GM18909 (cell line): ENCODE results near the gene SLF2.

Experiments used
- ATAC-seq: cut with Tn5 transposase; IDR thresholded peaks from one replicate; pipeline ENCODE4 v1.9.1; 2021; ENCODE audit warnings: mild to moderate bottlenecking; ENCODE audit not compliant: unreplicated experiment, poor library complexity

Gene SLF2, protein sequence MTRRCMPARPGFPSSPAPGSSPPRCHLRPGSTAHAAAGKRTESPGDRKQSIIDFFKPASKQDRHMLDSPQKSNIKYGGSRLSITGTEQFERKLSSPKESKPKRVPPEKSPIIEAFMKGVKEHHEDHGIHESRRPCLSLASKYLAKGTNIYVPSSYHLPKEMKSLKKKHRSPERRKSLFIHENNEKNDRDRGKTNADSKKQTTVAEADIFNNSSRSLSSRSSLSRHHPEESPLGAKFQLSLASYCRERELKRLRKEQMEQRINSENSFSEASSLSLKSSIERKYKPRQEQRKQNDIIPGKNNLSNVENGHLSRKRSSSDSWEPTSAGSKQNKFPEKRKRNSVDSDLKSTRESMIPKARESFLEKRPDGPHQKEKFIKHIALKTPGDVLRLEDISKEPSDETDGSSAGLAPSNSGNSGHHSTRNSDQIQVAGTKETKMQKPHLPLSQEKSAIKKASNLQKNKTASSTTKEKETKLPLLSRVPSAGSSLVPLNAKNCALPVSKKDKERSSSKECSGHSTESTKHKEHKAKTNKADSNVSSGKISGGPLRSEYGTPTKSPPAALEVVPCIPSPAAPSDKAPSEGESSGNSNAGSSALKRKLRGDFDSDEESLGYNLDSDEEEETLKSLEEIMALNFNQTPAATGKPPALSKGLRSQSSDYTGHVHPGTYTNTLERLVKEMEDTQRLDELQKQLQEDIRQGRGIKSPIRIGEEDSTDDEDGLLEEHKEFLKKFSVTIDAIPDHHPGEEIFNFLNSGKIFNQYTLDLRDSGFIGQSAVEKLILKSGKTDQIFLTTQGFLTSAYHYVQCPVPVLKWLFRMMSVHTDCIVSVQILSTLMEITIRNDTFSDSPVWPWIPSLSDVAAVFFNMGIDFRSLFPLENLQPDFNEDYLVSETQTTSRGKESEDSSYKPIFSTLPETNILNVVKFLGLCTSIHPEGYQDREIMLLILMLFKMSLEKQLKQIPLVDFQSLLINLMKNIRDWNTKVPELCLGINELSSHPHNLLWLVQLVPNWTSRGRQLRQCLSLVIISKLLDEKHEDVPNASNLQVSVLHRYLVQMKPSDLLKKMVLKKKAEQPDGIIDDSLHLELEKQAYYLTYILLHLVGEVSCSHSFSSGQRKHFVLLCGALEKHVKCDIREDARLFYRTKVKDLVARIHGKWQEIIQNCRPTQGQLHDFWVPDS

DNA sequence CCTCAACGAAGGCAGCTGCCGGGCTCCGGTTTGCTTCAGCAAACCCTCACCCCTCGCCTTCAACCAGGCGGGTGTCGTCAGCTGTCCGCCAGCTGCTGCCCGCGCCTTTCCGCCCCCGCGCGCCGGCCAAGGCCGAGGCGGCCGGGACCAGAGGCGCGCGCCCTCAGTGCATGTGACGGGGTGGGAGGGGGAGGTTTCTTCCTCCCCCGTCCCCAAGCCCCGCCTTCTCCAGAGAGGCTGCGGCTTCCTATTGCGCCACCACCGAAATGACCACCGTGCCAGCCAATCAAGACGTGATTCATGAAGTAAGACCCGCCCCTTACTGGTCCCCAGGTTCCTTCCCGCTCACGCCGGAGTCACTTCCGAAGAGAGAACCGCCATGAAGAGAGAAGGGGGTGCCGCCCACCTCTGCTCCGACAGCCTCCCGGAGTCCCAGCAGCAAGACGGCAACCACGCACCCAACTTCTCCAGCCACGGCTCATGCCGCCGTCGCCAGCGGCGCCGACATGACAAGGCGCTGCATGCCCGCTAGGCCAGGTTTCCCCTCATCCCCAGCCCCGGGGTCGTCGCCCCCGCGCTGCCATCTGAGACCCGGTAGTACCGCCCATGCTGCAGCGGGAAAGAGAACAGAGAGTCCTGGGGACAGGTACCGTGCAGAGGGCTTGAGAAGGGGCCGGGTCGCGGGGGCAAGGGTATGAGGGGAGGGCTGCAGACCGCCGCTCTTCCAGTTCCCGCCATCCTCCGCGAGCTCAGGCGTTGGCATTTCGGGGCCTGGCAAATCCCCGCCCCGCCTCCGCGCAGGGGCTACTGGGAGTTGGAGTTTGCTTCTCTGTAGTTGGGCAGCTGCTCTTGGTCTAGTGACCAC is at the start of gene SLF2:
Gene SLF2, plus strand, starts transcription at position 359 of the 865 bp plus-strand sequence. Its CDS starts 148 bp downstream, at position 507.
- ATAC-seq = peak; percentile 95

DNA sequence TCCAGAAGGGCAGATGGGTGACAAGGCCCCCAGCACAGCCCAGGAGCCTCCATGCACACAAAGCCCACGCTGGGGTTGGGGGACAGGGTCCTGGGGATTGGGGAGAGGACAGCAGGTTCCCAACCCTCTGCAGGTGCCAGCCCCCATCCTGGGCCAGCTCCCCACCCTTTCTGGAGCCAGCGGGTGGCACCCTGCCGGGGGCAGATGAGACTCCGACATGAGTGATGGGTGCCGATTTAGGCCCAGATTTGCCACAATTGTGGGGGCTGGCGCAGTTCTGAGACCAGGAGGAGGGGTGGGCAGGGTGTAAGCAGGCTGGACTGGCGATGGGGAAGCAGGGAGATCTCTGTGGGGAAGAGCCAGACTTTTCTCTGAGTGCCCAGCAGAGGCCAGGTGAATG is 49.3 kb upstream of the SLF2 start:
- ATAC-seq = no peak

DNA sequence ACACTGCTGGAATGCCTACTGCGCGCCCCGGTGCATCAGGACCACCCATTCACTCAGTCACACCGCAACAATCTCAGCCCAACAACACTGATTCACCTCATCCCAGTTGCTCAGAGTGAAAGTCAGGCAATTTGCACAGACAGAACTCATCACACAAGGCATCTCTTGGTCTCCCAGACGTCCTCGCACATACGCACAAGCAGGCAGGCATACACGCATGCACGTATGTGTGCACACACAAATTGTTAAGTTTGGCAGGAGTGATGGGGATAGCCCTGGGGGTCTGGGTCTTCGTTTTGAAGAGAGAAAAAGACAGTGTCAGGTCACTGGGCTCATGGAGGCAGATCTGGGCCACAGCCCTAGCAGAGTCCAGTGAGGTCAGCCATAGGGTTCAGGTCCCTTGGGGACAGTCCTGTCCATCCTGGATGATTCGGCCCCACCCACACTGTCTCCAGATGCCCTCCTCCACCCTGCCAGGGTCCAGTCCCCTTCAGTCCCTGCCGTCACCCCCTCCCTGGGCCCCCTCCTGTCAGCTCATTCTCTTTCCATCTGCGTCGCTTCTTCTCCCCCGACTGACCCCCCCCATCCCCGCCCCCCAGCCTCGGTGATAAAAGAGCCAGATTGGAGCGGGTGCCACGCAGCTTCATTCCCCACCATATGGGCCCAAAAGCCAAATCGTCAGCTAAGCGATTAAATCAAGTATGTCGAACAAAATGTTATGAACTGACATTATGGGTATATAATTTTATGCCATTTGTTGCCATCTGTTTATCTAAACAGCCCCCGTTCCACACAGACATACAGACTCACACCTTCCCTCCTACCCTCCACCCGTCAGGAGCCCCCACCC is 48.5 kb upstream of the SLF2 start:
- no peak for ATAC-seq

DNA sequence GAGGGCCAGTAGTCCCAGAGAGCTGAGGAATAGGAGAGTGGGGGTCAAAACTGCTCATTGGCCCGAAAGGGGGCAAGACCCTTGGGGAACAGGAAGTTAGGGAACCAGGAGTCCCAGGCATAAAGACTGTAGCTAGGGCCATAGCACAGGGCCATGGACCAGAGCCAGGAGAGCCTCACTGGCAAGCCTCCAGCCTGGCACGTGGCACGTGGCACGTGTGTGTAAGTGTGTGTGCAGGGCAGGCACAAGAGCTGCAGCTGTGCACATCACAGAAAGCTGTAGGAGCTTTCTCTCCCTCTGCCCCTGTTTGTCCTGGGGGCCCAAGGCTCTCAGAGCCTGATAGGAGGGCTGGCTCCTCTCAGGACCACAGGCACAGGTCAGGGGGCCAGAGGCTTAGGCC is 47.8 kb upstream of the SLF2 start:
- ATAC-seq = no peak

DNA sequence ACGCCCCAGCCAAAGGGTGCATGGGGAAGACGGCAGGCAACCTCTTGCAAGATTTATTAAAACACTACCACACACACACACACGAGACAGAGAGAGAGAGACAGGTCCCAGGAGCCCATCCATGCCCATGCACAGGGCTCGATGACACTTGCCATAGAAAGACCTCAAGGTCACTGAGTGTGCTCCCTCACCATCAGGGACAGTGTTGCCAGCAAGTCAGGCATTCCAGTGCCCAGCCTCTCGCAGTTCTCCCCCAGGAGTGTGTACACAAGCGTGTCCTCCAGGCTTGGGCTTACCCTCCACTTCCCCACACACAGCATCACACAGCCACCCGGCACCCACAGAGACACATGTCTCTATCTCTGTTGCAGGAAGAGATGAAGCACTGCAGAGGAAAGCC is 46.8 kb upstream of the SLF2 start:
- ATAC-seq = no peak

DNA sequence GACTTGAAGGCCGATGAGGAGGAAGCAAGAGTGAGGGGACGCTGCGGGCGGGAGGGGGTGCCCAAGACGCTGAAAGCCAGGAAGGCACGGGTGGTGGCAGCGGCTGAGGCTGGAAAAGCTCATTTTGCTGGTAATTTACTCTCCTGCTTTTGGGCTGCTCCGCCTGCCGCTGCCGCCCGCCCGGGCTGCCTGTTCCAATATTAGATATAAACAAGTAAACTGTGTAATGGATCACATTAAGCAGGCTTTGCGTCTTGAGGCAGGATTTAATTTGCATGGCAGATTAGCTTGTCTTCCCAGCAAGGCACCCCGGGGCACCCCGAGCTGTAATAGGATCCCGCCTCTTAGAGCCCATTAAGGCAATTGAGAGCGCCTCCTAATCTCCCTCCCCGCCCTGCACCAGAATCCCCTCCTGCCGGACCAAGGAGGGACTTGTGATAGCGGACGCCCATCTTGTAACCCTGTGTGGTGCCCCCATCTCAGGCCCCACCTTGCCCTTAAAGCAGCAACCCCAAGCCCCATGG is 46.1 kb upstream of the SLF2 start:
- no peak for ATAC-seq

DNA sequence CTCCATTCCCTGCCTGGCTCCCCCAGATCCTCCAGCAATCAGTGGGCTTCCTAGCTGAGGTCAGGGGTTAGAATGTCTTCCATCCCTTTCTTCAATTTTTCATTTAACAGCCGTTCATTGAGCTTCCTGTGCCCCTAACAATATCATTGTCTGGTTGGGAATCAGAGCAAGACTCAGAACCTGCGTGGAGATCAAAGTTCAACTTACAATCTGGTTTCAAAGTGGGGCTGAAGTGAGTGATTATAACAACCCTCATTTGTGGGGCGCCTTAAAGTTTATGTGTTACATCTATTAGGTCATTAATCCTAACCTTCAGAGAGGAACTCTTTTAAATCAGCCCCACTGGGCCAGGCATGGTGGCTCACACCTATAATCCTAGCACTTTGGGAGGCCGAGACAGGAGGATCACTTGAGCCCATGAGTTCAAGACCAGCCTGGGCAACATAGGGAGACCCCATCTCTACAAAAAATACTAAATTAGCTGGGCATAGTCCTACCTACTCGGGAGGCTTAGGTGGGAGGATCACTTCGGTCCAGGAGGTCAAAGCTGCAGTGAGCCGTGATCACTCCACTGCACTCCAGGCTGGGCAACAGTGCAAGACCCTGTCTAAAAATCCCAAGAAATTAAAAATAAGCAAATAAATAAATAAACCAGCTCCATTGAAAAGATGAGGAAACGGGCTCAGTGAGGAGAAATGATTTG is 45.4 kb upstream of the SLF2 start:
- no peak for ATAC-seq

DNA sequence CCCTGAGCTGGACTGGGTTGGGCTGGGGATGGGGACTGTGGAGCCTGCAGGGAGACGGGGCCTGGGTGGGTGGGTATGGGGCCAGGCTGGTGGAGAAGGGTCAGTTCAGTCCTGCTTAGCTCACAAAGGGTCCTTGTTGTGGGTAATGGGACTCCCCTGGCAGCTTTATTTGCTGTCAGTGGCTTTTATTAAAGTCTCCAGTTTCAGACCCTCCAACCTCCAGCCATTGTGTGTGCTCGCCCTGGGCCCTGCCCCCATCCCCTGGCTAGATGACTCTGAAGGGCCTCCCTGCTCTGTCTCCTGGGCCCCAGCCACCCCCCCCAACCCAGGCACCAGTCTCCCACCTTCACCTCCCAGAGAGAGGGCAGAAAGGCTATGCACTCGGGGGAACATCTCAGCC is 44.4 kb upstream of the SLF2 start:
- no peak for ATAC-seq

DNA sequence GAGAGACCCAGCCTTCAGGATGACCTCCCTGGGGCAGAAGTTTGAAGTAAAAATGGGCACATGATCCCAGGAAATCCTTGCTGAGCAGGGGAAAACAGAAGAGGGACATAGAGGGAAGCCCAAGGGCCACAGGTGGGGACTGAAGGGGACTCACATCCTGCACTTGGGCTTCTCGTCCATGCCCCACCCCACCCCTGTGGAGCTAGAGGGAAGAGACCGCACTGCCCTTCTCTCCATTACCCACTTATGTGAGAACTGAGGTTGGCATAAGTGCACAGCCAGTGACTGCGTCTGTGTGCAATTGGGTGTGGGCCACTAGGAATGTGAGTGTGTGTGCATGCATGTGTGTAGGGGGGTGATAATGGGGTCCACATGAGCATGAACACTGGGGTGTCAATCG is 43.4 kb upstream of the SLF2 start:
- no peak for ATAC-seq

DNA sequence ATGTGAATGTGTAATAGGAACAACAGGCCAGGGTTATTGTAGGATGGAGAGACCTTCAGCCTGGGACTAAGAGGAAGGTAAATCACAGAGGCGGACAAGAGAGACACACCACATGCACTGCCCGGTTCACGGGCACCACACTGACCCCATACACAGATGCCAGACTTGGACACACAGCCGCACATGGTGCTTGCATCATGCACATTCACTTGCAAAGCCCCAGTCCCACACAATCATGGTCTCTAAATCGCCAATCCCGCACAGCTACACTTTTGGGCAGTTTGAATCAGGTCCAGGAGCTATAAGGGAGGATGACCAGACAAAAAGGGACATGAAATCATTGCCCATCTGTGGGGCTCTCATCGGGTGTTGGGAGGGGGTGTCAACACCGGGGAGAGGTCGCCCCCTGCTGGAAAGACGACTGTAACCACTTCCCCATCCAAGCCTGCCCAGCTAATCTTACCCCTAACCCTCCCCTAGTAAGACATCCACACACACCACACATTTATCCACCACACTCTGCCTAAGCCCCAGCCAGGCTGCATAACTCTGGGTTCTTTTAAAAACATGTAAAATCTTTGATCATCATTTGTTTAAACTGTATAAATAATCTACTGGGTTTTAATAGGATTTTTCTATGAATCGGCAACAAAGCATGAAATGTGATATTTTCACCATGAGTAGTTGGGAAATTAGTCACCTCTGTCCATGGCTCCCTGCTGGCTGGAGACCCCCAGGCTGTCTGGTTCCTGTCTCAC is 40.5 kb upstream of the SLF2 start:
- ATAC-seq = no peak

DNA sequence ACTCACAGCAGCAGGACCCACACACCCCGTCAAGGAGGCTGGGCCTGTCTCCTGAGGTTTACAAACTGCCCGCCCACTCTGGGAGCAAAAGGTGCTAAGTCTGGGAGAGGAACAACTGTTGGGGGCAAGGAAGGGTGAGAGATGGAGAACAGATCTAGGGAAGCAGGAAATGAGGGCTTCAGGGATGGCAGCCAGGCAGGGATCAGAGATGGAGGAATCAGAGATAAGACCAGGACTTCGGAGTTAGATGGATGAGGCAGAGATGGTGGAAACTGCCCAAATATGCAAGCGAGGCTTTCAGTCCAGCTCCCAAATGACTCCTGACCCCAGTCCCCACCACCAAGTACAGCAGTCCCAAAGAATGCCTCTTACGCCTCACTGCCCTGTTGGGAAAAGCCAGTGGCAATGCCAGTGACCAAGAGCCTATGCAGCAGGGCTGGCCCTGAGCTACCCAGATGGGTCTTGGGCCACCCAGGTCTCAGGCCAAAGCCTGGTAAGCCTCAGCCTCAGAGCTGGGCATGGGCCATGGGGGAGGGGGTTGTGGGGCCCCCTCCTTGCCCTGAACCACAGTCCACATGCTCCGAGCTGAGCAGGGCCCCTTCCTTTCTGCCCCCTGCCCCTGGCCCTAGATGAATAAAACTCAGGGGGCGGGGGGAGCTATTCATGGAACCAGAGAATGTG is 39.5 kb upstream of the SLF2 start:
- ATAC-seq = no peak

DNA sequence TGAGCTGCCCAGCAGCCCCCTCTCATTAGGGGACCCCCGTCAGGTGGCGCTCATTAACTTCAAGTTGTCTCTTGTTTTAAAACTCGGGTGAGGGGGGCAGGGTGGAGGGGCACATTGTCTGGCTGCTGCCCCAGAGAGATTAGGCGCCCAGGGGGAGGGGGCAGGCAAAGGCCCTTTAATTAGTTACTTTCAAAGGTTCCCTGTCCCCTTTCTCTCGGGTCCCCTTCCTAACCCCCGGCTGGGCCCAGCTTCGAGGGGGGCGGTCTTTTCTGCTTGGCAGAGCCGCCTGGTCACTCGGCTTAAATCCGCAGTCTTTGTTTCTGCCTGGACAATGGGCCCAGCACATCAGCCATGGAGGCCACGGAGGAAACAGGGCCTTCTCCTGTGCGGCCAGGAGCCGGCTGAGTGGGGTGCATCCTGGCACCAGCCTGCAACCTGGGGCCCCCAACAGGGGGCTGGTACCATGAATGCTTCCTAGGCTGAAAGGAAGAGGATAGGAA is 38.9 kb upstream of the SLF2 start:
- ATAC-seq = no peak

DNA sequence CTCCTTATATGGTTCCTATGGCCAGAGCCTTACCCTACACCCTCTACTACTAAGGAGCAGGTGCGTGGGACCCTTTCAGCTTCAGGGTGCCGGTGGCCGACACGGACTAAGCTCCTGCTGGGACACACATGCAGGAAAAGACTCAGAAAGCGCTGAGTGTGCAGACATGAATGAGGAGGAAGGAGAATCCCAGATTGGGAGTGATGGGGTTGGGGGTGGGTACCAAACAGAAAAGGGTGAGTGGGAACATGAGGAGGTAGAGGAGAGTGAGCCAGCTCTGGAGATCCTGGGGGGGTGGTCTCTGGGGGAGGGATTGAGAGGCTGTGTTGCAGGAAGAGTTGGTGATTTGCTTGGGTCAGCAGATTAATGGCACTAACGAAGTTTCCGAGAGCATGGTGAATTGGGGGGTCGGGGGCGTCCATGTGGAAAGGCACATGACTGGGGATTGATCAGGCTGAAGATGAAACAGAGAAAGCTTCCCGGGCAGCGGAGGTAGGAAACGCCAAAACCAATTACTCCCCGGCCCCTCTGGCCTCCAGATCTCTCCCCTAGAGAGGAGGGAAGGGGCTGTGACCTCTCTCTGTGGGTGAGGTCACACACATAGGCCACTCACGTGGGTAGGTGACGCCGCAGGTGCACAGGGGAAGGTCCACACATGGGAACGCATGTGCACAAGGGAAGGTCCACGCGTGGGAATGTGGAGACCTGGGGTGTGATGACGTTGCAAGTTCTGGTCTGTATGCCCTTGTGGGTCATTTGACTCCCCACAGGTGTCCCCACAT is 37.9 kb upstream of the SLF2 start:
- ATAC-seq = no peak

DNA sequence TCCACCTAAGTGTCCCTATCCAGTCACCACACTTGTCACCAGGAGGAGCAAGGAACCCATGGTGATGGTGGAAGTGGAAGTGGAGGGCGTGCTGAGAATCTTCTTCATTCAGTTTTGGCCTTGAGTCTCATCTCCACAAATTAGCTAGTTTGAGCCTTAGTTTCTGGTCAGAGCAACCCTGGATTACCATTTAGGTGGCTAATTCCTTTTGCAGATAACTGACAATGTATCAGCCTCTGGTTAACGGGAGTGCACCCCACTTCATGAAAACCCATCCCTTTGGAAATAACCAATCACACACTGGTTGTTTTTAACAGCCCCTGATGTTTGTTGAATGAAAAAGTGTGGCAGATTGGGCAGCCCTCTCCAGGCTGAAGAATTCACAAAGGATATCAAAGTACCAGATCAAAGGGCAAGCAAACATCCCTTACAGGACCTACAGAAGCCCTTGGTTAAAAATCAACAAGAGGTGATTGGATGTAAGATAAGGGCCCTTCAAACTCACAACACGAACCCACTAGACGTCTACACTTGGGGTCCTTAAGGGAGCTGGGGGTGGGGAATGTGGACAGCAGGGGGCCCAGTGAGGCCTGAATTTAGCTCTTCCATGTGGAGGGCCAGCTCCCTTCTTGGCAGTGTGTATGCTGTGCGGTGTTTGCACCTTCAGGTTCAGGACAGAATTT is 37.1 kb upstream of the SLF2 start:
- no peak for ATAC-seq
